Activated CD4-positive, CD25-positive, alpha-beta regulatory T cell (primary cell): Measurements from ENCODE around the gene COX4I1.
"Not testable (repeated sequence)": the region's sequence is repeated elsewhere in the genome, so short reads cannot be mapped to it uniquely, and the experiment has no call there.

Experiments
- DNase-seq, 4 experiments: peaks; one replicate each; lab custom pipeline; 2025; lab: John Stamatoyannopoulos, UW

The COX4I1 gene

GRCh38 chr16:85800321-85800669, 800 bp downstream of the COX4I1 start:
- peak in 1 of 4 experiments; percentile 37 for DNase-seq

DNA sequence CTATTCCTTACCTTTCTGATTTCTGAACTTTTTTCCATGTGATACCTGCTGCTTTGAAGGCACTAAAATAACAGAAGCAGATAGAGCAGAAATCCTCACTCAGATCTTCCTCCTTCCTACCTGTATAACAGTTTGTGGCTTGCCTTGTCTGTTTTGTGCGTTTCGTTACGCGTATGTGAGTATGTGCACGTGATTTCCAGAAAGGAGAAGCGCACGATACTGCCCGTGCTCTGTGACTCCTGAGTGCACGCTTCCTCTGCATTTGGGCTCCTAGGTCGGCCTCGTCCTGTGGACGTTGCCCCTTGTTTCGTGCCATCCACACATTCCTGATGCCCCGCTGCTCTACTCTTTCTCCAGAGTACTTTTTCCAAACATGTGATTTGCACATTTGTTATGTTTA, 4.1 kb downstream of the COX4I1 start:
- no peak for DNase-seq

- DNase-seq, result no peak
Observed at GRCh38 chr16:85805442-85806045, 6.0 kb downstream of the COX4I1 start.

- no peak for DNase-seq
Observed at GRCh38 chr16:85806539-85806938, 7.0 kb downstream of the COX4I1 start.

DNA sequence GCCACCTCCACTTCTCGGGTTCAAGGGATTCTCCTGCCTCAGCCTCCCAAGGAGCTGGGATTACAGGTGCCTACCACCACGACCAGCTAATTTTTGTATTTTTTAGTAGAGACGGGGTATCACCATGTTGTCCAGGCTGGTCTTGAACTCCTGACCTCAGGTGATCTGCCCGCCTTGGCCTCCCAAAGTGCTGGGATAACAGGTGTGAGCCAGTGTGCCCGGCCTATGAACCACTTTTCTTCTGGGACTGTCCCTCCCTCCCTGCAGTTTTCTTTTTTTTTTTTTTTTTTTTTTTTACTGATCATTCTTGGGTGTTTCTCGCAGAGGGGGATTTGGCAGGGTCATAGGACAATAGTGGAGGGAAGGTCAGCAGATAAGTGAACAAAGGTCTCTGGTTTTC, 7.8 kb downstream of the COX4I1 start:
- DNase-seq, result not testable (repeated sequence)

DNA sequence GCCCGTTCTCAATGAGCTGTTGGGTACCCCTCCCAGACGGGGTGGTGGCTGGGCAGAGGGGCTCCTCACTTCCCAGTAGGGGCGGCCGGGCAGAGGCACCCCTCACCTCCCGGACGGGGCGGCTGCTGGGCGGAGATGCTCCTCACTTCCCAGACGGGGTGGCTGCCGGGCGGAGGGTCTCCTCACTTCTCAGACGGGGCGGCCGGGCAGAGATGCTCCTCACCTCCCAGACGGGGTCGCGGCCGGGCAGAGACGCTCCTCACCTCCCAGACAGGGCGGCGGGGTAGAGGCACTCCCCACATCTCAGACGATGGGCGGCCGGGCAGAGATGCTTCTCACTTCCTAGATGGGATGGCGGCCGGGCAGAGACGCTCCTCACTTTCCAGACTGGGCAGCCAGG, 8.6 kb downstream of the COX4I1 start:
- DNase-seq, result not testable (repeated sequence)

DNA sequence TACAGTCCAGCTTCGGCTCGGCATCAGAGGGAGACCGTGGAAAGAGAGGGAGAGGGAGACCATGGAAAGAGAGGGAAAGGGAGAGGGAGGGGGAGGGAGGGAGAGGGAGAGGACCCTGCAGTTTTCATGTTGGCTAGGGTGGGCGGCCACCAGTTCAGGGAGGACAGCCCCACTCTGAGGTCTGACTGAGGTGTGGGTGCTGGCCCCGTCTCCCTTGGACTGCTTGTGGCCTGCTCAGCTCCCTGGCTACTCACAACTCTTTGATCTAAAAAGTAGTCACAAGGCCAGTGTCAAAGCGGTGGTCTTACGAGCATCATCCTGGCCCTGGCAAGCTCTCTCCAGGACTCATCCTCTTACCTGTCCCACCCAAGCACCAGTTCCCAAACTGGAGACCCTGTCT, 9.4 kb downstream of the COX4I1 start:
- no peak for DNase-seq

- DNase-seq, result no peak
Observed at GRCh38 chr16:85809645-85810044, 10.2 kb downstream of the COX4I1 start.

DNA sequence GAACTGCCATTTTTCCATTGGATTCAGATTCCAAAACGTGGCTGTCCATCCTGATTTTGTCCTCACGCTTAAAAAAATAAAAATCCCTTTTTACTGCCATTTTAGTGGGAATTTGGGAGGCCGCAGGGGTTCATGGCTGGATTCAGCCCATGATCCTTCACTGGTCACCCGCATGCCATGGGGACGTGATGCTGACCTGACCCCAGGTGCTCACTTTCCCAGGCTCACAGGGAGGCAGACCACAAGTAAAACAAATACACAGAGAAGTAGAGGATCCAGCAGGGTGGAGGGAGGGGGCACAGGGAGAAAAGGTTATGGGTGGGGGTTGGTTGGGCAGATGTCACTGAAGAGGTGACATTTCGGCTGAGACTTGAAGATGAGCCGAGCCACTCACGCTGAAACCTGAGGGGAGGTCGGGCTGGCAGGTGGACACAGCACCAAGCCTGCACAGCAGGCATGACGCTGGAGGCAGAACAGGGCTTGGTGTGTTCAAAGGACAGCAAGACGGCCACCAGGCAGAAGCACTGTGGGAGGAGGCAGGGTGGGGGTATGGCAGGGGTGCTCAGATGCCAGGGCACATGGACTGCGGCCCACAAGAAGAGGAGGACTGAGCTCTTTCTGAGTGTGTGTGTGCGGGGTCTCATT, 10.7 kb downstream of the COX4I1 start:
- no peak for DNase-seq

- DNase-seq, result no peak
Observed at GRCh38 chr16:85810742-85811115, 11.2 kb downstream of the COX4I1 start.

DNA sequence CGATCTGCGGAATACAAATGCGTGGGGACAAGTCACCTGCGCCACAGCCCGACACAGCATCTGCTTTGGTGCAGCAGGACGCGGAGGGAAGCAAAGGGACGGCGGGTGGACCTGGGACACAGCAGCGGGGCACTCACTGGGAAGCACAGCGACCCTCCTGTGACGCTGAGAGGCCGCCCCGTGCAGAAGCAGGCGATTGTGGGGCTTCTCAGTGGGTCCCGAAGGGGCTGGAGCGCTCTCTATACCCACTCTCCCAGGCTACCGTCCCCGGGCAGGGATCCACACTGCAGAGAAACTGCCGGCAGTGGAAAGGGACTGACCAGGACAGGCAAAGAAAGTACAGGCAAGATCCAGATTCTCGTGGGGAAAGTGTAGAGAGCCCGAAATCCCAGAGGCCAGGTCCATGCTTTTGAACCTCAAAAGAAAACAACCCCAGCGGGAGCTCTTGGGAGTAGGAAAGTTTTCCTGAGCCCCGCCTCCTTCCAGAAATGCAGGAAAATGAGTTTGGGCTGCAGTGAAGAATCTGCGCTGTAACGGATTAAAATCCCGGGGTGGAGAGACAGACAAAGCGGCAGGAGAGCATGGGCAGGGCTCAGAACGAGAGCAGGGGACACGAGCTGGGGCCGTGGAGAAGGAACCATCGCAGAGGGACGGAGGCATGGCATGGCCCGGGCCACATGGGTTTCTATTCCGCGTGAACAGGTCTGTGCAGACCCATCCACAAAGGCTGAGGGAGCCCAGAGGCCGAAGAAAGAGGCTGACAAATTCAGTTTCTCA, 12.7 kb downstream of the COX4I1 start:
- DNase-seq, result no peak

DNA sequence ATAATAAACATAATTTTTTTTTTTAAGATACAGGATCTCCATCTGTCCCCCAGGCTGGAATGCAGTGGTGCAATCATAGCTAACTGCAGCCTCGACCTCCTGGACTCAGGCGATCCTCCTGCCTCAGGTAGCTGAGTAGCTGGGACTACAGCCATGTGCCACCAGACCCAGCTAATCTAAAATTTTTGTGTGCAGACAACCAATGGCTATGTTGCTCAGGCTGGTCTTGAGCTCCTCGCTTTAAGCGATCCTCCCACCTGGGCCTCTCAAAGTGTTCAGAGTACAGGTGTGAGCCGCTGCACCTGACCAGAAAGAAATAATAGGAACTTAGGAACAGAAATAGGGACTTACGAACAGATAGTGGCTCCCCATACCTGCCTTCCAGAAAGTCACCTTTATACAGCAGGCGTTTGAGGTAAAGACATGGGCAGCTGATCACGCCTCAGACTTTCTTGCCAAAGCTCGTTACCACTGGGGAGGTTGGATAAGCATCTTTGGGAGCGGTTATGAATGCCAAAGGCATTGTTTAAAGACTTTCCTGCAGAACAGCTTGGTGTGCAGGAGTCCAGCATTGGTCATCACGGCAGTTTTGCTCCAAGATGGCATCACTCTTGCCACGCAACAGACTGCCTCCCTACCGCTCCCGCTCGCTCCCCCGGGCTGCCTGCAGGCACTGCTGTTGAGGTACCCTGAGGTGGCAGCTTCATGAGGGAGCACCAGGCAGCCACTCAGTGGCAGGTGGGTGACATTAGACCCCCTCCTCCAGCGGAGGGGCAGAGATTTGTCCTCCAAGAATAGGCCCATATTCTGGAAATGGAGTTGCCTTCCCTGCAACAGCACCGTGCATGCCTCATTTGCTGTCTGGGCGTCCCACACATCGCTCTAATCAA, 13.6 kb downstream of the COX4I1 start:
- DNase-seq, result no peak

DNA sequence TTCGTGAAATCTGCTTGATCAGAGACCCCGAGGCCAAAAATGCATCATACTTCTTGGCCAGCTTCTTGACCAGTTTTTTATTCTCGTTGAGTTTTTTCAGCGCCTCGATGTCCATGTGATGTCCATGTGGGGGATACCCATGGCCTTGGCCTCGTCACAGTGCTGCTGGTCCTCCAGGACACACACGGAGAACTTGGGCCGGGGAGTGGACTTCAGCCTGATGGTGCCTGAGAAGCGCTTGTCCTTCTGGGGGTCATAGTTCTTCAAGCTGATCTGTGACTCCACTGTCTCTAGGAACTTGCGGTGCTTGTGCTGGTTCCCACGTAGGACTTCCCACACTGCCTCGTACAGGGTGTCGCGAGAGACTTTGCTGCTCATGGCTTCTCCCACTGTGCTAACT, 16.7 kb downstream of the COX4I1 start:
- DNase-seq, result no peak

DNA sequence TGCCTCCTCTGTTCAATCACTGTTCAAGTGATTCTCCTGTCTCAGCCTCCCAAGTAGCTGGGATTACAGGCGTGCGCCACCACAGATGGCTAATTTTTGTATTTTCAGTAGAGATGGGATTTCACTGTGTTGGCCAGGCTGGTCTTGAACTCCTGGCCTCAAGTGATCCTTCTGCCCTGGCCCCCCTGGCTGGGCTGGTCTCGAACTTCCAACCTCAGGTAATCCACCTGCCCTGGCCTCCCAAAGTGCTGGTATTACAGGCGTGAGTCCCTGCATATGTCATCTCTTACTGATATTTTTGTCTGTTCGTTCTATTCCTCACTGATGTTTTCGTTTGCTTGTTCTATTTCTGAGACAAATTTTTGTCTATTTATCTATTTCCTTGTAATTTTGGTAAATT, 17.7 kb downstream of the COX4I1 start:
- DNase-seq, result not testable (repeated sequence)

GRCh38 chr16:85819245-85819644, 19.8 kb downstream of the COX4I1 start:
- peak; percentile 55 to 83 (median 66) for DNase-seq

- no peak for DNase-seq
Observed at GRCh38 chr16:85819771-85820170, 20.3 kb downstream of the COX4I1 start.

- DNase-seq, result no peak
Observed at GRCh38 chr16:85820604-85821372, 21.3 kb downstream of the COX4I1 start.

DNA sequence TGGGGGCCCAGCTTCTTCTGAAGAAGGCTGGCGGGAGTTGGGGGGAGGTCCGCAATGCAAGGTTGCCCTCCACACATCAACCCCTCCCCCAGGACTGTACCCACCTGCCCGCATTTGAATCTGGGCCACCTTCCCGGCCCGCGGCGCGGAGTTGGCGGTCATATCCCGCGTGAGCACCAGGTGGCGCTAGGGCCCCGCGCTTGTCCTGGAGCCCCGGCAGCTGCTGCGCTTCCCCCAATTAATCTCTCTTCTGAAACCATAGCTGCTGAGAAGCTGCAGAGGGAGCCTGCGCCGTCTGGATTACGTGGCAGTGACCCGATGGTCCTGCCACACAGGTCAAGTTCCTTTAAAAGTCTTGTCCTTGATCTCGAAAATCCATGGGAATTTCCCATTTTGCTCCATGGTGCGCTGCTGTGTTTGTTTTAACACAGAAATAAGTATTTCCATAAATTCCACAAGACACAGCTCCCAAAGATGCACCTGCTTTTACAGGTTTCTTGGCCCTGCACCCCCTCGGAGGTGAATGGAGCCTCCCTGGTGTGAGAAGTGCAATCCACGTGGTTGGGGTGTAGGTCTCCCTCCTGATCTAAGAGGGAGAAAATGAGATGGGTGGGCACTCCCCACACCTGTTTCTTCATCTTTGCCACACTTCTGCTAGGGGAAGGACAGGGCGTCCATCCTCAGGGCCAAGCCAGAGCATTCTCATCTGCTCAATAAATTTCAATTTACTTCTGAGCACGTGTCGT, 22.1 kb downstream of the COX4I1 start:
- DNase-seq, result peak; percentile 49 to 75 (median 60)

DNA sequence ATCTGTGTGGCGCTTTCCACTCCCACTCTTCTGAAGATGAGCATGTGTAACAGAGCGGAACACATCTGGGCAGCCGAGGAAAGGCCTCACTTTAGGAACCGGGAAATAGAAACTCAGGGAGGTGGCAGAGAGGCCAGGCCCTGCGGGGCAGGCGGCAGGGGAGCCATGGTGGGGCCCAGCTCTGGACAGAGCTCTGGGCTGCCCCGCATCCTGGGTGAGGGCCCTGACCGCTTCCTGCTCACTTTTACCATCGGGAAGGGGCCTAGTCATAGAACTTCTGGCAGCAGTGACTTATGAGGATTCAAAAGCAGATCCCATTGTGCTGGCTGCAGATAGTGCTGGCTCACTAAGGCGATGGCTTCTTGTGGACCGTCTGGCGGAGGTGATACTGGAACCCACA, 22.6 kb downstream of the COX4I1 start:
- no peak for DNase-seq

- no peak for DNase-seq
Observed at GRCh38 chr16:85823328-85823920, 23.9 kb downstream of the COX4I1 start.
